ENCODE measurements around the gene CCRL2.

DNA sequence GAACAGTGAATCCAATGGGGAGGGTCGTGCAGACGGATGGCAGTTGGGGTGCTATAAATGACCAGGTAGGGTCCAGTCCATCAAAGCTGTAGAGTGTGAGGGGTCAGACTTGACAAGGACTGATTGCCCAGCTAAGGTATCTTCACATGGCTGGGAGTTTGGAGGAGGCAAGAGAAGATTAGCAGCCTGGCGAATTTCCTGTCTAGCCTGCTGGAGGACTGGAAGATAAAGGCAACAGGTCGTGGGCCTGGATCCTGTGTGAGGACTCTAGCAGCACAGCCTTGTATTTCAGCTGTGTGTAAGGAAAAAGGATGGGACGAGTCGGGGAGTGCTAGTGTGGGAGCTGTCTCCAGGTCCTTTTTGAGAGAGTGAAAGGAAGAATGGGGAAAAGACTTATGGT is 17.8 kb upstream of the CCRL2 start:
- TF ChIP-seq CTCF (IDR thresholded peaks at IDR 0.05) (no peak), EZH2 (IDR thresholded peaks at IDR 0.05) (no peak)

All from neural progenitor cell (in vitro differentiated cells).